Measurements from ENCODE around the gene LRMDA. TPM values are rescaled to one million over a fixed set of nuclear protein-coding genes. Genes with fewer than 3 reads are reported as not detected.

LRMDA gene
- total RNA-seq, 1 experiment from 2014 or later = 4.8 TPM

- TF ChIP-seq ATF3 (IDR thresholded peaks at IDR 0.05) (no peak), CBX3 (IDR thresholded peaks at IDR 0.05; ENCODE audit: low read depth) (no peak), JUND (IDR thresholded peaks at IDR 0.05) (no peak)
Observed at GRCh38 chr10:76353237-76353851, 921.9 kb downstream of the LRMDA start (continued).

- no peak for ATAC-seq
- ChIA-PET RAD21 (ENCODE audit: low non-redundant PET in 1 of 2, low total read pairs in 2 of 2, uncharacterized antibody in 2 of 2, unreplicated experiment in 2 of 2) (no interaction called here), POLR2A (no interaction called here), CTCF (no interaction called here)
- no peak overlapping the region for H2AFZ ChIP-seq (ENCODE audit: low read depth, low read length, poor library complexity, severe bottlenecking)
- H3K27ac ChIP-seq (ENCODE audit: low read depth, low read length) = no peak overlapping the region
- intact Hi-C loops (cut with micrococcal nuclease) = no loop called here
- no peak overlapping the region for H3K4me2 ChIP-seq (ENCODE audit: low read length)
- H3K9ac ChIP-seq (ENCODE audit: low read length) = no peak overlapping the region
- H3K79me2 ChIP-seq (ENCODE audit: insufficient read depth, low read length) = no peaks in the 10 kb centered on the region
- no peak overlapping the region for H3K4me3 ChIP-seq (replicated peaks in 1 of 2; ENCODE audit: low read depth in 1 of 2, low read length in 2 of 2)
- H3K9me2 ChIP-seq (ENCODE audit: insufficient read depth) = no peaks in the 10 kb centered on the region
- no peak for DNase-seq (ENCODE audit: low read depth, low spot score)
- H3K36me3 ChIP-seq (ENCODE audit: control insufficient read depth in 1 of 2, insufficient read depth in 2 of 2, low read length in 2 of 2) = no peaks in the 10 kb centered on the region
- no peaks in the 10 kb centered on the region for H3K9me3 ChIP-seq (ENCODE audit: control insufficient read depth in 1 of 2, insufficient read depth in 1 of 2, low read depth in 1 of 2, low read length in 2 of 2)
- TF ChIP-seq JUND (IDR thresholded peaks at IDR 0.05) = no peak
- no peak for TF ChIP-seq CBX3 (IDR thresholded peaks at IDR 0.05; ENCODE audit: low read depth)
- TF ChIP-seq ELF1 (IDR thresholded peaks at IDR 0.05; ENCODE audit: borderline replicate concordance, low read depth) = no peak
- TF ChIP-seq TCF7L2 (IDR thresholded peaks at IDR 0.05; ENCODE audit: borderline replicate concordance, extremely low read depth, insufficient read depth, insufficient read length) = no peak
- TF ChIP-seq CEBPB (IDR thresholded peaks at IDR 0.05; ENCODE audit: low read depth) = no peak
- TF ChIP-seq POLR2A (IDR thresholded peaks at IDR 0.05; ENCODE audit: borderline replicate concordance, extremely low read depth, insufficient read depth, insufficient read length) = no peak
- no peak for TF ChIP-seq FOSL1 (IDR thresholded peaks at IDR 0.05; ENCODE audit: low read depth)
- BruUV-seq (replicated peaks) = no TSS peak
- H3K4me1 ChIP-seq (ENCODE audit: control insufficient read depth in 1 of 2, insufficient read depth in 2 of 2, low read length in 2 of 2) = peaks cover 0 to 12% of the 10 kb centered on the region in 2 experiments; a peak in 2 of 4 replicates
- H3K27me3 ChIP-seq (ENCODE audit: insufficient read depth, low read length) = no peaks in the 10 kb centered on the region
- no peaks in the 10 kb centered on the region for H4K20me1 ChIP-seq (ENCODE audit: insufficient read depth)
Observed at GRCh38 chr10:76354212-76354738, 922.9 kb downstream of the LRMDA start.

GRCh38 chr10:76354921-76355320, 923.5 kb downstream of the LRMDA start:
- Histone ChIP-seq H3K27ac (ENCODE audit: low read depth, low read length) (no peak overlapping the region), H3K9me2 (ENCODE audit: insufficient read depth) (no peaks in the 10 kb centered on the region), H3K4me1 (ENCODE audit: control insufficient read depth in 1 of 2, insufficient read depth in 2 of 2, low read length in 2 of 2) (peaks cover 0 to 12% of the 10 kb centered on the region in 2 experiments; a peak in 2 of 4 replicates), H3K79me2 (ENCODE audit: insufficient read depth, low read length) (no peaks in the 10 kb centered on the region), H2AFZ (ENCODE audit: low read depth, low read length, poor library complexity, severe bottlenecking) (no peak overlapping the region), H3K27me3 (ENCODE audit: insufficient read depth, low read length) (no peaks in the 10 kb centered on the region), H3K4me2 (ENCODE audit: low read length) (no peak overlapping the region), H4K20me1 (ENCODE audit: insufficient read depth) (no peaks in the 10 kb centered on the region), H3K36me3 (ENCODE audit: control insufficient read depth in 1 of 2, insufficient read depth in 2 of 2, low read length in 2 of 2) (no peaks in the 10 kb centered on the region), H3K9ac (ENCODE audit: low read length) (no peak overlapping the region), H3K4me3 (replicated peaks in 1 of 2; ENCODE audit: low read depth in 1 of 2, low read length in 2 of 2) (no peak overlapping the region), H3K9me3 (ENCODE audit: control insufficient read depth in 1 of 2, insufficient read depth in 1 of 2, low read depth in 1 of 2, low read length in 2 of 2) (no peaks in the 10 kb centered on the region)
- ATAC-seq = no peak
- ChIA-PET POLR2A (no interaction called here), RAD21 (ENCODE audit: low non-redundant PET in 1 of 2, low total read pairs in 2 of 2, uncharacterized antibody in 2 of 2, unreplicated experiment in 2 of 2) (no interaction called here), CTCF (no interaction called here)
- no peak for DNase-seq (ENCODE audit: low read depth, low spot score)
- BruUV-seq (replicated peaks) = no TSS peak
- intact Hi-C loops (cut with micrococcal nuclease) = no loop called here
- no peak for TF ChIP-seq MAX (IDR thresholded peaks at IDR 0.05)
- no peak for TF ChIP-seq FOSL1 (IDR thresholded peaks at IDR 0.05; ENCODE audit: low read depth)
- no peak for TF ChIP-seq EZH2phosphoT487 (IDR thresholded peaks at IDR 0.05; ENCODE audit: borderline replicate concordance)
- no peak for TF ChIP-seq ZFX (IDR thresholded peaks at IDR 0.05)
- TF ChIP-seq ZBTB33 (IDR thresholded peaks at IDR 0.05; ENCODE audit: extremely low read depth, insufficient replicate concordance, low read length) = no peak
- no peak for TF ChIP-seq SIN3A (IDR thresholded peaks at IDR 0.05; ENCODE audit: low read depth)
- no peak for TF ChIP-seq ELF1 (IDR thresholded peaks at IDR 0.05; ENCODE audit: borderline replicate concordance, low read depth)
- no peak for TF ChIP-seq CTCF (IDR thresholded peaks at IDR 0.05 in 2 of 3, conservative IDR thresholded peaks at IDR 0.05 in 1 of 3; ENCODE audit: borderline replicate concordance in 1 of 3, insufficient read depth in 1 of 3, low read depth in 2 of 3, low read length in 2 of 3)
- TF ChIP-seq SRF (IDR thresholded peaks at IDR 0.05; ENCODE audit: low read depth) = no peak
- no peak for TF ChIP-seq JUND (IDR thresholded peaks at IDR 0.05)

All from HCT116 (cell line).